NCI-H446 (cell line): Measurements from ENCODE around the gene CTAG1A.
"Not testable (repeated sequence)": the region's sequence is repeated elsewhere in the genome, so short reads cannot be mapped to it uniquely, and the experiment has no call there.

Source experiments
- DNase-seq, 2 experiments: peaks; one replicate each; lab custom pipeline; 2025; lab: John Stamatoyannopoulos, UW

CTAG1A gene

DNA sequence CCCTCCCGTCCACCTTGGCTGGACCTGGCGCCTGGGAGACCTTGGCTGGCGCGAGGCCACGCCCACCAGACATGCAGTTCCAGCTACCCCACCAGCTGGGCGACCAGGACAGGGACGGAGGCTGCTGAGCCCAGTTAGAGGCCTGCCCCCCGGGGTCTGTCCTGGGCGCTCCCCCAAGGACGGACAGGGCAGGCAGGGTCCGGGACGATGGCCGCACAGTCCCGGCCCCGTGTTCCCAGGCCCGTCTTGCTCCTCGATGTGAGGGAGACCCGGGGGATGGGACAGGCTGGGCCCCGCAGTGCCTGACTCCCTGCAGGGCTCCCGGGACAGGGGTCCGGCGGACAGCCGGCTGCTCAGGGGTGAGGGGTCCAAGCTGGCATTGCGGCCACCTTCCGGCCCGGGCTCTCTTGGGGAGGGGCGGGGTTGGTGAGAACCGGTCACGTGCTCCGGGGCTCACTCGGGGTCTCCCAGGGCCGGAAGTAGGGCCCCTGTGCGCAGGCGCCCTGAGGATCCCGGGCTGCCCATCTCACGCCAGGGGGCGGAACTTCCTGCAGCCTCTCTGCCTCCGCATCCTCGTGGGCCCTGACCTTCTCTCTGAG lies at the start of gene CTAG1A:
TSS of gene CTAG1A (plus strand) at position 549 of the 599 bp plus-strand sequence. CDS start 74 bp downstream, outside the sequence.
- not testable (repeated sequence) for DNase-seq

DNA sequence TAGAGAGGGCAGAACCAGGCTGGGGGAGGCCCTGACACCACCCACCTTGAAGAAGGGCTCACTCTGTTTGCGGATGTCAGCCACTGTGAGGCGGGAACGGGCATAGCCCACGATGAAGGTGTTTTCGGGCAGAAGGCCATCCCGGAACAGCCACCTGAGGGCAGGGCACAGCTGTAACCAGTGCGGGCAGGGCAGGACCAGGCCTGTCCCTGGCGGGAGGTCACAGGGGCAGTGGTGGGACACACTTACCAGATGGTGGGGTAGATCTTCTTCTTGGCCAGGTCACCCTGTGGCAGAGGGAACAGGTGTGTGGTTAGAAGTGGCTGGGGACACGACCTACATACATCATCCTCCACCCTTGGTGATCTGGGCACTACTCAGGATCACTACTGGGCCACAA lies 49.0 kb upstream of the CTAG1A start:
- no peak for DNase-seq

DNA sequence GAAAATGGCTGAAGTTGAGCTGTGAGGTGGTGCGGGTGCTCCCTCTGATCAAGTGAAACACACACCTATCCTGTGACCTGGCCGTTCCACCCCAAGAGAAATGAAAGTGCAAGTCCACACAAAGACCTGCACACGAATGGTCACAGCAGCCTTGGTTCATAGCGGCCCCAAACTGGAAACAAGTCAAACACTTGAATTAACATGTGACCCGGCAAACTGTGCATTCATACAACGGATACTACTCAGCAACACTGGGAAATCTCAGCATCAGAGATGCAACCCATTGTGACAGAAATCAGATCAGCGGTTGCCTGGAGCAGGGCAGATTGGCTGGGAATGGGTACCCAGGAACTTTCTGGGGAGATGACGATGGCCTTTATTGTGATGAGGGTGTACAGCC lies 45.9 kb upstream of the CTAG1A start:
- DNase-seq, result no peak

DNA sequence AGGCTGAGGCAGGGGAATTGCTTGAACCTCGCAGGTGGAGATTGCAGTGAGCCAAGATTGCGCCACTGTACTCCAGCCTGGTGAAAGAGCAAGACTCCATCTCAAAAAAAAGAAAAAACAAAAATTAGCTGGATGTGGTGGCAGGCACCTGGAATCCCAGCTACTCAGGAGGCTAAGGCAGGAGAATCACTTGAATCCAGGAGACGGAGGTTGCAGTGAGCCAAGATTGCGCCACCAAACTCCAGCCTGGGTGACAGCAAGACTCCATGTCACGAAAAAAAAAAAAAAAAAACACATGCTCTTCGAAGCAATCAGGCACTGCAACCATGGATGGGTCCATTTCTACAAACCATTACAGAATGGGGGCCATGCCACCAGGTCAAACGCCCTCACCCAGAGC lies 44.6 kb upstream of the CTAG1A start:
- not testable (repeated sequence) for DNase-seq

DNA sequence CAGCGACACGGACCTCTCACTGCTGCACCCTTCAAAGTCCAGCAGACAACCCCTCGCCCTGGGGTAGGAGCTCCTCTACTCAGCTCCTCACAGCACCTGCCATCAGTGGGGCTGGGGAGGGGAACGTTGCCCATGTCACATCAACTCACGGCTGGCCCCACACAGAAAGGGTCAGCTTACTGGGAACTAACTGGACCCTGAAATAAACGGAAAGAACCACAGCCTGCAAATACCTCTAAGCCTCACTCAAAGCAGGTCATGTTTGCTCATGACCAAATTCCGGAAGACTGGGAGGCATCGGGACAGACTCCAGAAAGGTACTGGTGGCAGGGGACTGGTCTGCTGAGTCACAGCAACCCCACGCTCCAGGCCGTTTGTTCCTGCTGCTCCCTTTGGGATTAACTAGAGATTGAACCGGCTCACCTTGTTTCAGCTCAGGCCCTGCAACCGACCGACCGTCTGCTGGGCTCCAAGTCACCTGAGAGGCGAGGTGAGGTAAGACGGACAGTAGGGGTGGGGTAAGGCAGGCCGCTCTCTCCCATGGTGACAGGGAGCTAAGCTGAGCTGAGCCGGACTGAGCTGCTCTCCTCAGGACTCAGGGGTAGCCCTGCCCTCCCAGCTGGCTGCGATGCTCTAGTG lies 43.9 kb upstream of the CTAG1A start:
- no peak for DNase-seq

DNA sequence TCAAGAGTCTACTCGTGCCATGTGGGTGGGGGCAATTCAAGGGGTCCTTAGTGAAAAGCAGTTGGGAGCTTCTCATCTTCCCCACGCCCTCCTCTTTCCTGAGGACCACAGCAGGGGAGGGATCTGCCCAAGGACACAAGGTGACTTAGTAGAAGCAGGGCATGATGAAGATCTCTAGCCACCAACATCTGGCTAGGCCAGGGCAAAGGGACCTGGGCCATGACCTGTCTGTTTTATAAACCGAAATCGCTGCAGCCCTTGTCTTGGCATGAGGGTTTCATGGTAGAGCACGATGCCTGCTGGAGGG lies 43.4 kb upstream of the CTAG1A start:
- DNase-seq, result no peak

DNA sequence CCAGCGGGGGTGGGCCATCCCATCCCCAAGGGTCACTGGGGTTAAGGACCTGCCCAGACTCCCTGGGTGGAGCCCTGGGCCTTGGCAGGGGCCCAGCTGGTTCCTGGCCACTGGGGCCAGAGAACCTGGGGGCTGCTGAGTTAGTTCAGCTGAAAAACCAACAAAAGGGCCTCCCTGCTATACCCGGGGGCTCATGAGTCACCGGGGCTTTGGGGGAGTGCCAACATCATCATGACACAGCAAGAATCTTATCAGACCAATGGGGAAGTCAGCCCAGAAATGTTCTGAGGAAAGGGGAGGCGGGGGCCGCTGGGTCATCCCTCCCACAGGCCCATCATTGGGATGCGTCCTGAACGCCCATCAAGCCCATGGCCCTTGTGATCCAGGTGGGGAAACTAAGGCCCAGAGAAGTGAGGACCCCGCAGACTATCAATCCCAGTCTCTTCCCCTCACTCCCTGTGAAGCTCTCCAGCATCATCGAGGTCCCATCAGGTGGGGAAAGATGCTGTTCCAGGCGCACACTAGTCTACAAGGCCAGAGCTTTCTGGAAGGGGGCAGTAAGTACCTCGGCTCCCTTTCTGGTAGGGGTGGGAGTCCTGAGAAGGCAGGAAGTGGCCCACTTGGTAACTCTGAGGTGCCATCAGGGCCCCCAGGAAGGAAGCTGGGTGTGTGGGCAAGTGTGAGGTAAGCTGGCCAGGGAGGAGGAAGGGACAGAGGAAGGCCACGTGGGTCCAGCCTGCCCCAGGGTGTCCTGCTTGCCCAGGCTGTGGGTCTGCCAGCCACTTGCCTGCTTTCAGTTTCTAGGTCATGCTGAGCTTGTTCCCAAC lies 42.8 kb upstream of the CTAG1A start:
- peak in 1 of 2 experiments; percentile 34 for DNase-seq

DNA sequence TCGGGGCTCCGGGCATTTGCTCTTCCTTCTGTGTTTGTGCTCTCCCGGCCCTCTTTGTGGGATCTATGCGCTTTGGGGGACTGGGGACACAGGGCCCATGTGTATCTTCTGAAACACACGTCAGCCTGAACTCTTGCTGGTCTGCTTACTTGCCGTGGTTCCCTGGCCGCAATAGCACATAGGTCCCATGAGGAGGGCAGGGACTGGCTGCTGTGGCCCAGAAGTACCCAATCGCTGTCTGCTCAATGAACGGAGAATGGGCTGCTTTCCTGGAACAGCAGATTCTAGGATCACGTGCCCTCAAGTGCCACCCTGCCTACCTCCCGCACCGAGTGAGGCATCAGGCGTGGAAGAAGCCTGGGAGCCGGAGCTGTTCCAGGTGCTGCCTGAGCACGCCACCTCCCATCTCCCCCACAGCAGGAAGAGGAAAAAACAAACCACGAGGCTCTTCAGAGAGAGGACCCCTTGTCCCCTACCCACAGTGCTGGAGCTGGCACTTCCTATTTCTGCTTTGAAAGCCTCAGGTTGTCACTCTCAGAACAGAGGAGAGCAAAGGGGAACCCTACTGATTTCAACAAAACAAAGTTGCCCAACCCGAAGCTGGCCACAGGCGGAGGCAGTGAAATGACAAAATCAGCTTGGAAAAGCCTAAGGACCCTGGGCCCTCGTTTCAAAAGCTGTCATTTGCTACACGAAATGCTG lies 42.1 kb upstream of the CTAG1A start:
- no peak for DNase-seq

DNA sequence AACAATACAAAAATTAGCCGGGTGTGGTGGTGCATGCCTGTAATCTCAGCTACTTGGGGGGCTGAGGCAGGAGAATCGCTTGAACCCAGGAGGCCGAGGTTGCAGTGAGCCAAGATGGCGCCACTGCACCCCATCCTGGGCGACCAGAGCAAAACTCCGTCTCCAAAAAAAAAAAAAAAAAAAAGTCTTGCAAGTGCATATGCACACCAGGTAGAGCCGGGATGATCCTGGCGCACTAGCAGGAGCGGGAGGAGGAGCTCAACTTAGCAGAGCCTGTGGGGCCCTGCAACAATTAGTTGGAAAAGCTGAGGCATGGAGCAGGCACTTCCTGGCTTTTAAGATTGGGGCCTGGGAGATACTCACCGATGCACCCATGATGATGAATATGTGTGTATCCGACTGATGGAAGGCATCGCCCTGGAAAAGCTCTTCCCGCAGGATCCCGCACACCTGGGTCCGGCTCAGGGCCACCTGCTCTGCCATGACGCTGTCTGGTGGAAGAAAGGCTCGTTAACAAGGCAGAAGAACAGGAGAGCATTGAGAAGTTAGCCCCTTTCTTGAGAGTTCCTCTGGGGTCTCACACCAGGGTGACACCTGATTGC lies 39.2 kb upstream of the CTAG1A start:
- no peak for DNase-seq

DNA sequence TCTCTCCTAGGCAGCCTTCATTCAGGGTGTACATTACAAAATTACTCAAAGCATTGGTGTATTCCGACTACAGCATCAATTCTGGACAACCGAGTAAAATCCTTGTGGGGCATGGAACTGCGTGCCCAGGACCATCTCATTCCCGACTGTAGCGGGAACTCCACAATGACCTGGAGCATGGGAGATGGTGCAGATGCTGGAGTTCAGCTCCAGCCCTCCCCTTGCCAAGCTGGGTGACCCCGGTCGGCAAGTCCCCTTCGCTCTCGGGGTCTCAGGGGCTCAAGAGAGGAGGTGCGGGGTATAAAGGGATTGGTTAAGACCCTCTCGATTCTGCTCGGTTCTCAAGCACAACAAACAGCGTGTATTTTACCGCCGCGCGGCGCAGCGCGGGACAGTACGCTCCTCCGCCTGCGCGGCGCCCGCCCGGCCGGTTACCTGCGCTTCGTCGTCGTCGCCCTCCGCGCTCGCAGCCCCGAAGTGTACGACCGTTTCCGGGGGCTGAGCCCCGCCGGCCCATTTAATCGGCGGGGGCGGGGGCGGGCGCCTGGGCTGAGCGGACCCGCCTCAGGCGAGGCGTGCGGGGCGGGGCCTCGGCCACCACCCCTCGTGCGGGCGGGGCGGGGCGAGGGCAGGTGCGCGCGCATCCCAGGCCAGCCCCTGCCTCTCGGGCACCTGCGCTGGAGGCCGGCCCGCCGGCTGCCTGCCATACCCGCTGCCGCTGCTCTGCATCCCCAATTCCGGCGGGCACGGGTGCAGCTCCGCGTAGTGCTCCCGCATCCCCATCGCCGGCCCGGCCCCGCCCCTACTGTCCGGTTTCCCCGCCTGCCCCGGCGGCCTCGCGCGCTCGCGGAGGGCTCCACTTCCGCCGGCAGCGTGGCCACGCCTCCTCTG lies 38.3 kb upstream of the CTAG1A start, which contains the start of gene G6PD:
TSS of gene G6PD (minus strand) at position 493 of the 891 bp plus-strand sequence. CDS start 691 bp downstream, outside the sequence.
- peak; percentile 47 to 73 for DNase-seq

DNA sequence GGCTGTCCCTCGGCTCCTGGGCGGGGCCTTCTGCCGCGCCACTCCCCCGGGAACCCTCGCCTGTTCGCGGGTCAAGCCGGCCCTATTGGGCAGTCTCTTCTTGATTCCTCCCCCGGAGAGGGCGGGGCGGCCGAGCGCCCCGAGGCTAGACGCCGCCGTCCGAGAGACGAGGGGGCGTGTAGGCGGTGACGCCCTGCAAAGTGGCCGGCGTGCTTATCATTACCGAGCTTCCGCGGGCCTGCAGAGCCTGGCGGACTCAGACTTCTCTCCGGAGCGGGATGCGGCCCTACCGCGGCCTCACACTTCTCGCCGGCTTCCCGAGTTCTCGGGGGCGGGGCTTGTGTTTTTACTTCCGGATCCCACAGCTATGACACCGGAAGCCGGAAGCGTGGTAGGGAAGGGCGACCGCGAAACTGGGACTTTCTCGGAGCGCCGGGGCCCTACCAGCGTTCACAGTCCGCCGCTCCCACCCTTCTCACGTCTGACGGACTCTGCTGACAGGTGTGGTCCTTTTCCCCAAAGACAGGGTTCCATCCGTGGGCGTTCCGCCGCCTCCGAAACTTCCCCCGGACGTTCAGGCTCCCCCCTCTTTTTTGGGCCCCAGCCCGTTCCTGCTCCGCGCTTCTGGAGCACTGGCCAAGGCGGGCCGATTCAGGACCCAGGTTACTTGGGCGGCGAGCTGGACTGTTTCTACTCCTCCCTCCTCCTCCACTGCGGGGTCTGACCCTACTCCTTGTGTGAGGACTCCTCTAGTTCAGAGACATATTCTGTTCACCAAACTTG lies 37.5 kb upstream of the CTAG1A start, which contains the start of gene IKBKG:
TSS of gene IKBKG (plus strand) at position 376 of the 783 bp plus-strand sequence. CDS start 4,383 bp downstream, outside the sequence.
- peak; percentile 80 to 91 for DNase-seq

DNA sequence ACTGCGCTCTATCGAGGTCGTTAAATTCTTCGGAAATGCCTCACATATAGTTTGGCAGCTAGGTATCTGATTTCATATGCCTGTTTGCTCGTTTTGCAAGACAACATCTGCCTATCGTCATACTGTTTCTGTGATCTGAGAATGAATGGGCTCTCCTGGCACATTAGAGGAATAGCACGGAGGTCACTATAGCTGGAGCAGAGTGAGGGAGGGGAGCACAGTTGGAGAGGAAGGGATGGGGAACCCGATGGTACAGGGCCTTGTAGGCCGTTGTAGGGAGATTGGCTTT lies 37.0 kb upstream of the CTAG1A start:
- no peak for DNase-seq

DNA sequence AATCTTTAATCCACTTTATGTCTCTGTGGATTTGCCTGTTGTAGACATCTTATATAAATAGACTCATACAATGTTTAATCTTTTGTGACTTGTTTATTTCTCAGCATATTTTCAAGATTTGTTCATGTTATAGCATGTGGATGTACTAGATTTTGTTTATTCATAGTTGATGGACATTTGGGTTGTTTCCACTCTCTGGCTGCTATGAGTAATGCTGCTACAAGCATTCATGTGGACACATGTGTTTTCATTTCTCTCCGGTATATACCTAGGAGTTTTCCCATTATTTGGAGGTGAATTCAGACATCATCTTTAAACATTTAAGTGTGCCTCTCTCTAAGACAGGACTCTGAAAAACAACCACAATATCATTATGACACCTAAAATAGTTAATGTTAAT lies 35.2 kb upstream of the CTAG1A start:
- no peak for DNase-seq

DNA sequence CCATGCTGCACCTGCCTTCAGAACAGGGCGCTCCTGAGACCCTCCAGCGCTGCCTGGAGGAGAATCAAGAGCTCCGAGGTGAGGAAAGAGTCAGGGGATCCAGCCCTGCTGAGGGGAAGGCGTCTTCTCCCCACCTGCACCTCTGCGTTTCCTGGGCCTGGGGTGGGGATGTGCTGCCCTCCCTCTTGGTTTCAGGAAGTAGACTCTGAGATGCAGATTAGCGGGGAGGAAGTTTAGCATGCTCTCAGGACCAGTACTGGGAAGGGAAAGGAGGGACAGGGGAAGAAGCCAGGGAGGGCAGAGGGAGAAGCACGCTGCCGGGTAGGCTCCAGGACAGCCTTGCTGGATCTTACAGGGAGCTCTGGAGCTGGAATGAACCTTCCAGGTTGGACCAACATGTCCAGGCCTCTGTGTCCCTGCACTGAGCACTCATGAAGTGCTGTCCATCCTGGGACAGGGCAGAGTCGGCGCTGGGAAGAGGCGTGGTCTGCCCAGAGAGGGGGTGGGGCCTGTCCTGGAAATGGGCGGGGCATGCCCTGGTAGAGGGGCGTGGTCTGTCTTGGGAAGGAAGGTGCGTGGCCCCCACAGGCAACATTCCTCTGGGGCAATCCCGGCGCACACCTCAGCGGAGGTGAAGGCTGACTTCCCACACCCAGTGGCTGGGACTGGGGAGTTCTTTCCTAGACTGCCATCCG lies 32.7 kb upstream of the CTAG1A start:
- DNase-seq, result not testable (repeated sequence)

DNA sequence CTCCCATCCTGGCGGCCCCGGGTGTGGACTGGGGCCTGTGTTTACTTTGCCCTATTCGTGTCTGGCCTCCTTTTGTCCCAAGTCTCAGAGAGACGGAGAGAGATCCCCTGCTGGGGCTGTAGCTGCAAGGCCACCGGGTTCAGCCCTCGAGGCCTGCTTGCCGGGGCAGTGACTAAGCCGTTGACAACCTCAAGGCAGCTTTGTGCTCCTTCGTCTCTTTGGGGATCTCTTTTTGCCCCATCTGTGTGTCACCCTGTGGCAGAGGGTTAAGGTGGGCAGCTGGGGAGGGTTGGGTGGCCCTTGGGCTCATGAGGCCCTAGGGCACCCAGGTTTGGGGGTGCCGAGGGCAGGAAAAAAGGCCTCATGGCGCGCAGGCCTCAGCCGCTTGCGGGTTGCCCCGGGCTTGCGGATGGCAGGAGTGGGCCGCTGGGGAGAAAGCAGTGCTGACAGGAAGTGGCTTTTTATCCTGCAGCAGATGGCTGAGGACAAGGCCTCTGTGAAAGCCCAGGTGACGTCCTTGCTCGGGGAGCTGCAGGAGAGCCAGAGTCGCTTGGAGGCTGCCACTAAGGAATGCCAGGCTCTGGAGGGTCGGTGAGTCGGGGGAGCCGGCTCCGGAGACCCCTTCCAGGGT lies 26.8 kb upstream of the CTAG1A start:
- not testable (repeated sequence) for DNase-seq

DNA sequence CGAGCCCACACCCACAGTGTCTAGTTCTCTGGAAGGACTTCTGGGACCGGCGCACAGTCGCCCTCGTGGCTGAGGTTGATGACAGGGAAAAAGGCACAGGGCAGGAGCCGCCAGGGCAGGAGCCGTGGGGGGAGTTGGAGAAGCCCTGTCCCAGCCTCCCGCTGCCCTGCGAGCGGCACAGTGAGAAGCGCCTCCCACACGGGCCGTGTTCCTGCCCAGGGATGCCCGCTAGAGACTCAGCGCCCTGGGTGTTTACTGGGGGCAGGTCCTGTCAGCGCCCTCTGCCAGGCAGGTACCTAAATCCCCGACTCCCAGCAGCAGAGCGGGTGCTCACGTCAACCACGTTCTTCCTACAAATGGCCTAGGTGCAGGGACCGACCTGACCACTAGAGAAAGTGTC lies 26.0 kb upstream of the CTAG1A start:
- not testable (repeated sequence) for DNase-seq

DNA sequence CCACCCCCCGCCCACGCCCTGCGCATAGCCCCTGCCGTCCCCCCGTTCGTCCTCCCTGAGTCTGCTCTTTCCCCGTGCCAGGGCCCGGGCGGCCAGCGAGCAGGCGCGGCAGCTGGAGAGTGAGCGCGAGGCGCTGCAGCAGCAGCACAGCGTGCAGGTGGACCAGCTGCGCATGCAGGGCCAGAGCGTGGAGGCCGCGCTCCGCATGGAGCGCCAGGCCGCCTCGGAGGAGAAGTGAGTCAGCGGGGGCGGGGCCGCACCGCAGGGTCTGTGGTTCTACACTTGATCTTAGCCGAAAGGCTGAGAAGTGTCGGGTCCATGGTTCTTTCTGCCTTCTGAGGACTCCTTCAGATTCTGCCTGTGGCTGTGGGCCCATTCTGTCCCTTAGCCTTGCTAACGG lies 24.6 kb upstream of the CTAG1A start:
- not testable (repeated sequence) for DNase-seq

DNA sequence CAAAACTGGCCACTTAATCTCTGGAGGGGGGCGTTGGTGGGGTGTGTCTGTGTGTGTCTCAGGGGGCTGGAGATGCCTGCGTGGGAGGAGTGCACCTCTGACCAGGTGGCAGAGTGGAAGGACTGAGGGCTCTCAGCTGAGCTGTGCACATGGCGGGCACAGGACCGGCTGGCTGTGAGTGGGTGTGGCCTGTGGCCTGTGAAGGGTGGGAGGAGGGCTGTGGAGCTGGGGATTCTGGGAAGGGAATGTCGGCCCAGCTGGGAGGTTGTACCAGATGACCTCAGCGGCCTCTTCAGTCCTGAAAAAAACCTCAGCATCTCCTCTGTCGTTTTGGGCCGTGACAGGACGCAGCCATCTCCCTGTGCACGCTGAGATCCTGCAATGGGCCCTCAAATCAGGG lies 22.6 kb upstream of the CTAG1A start:
- DNase-seq, result not testable (repeated sequence)

DNA sequence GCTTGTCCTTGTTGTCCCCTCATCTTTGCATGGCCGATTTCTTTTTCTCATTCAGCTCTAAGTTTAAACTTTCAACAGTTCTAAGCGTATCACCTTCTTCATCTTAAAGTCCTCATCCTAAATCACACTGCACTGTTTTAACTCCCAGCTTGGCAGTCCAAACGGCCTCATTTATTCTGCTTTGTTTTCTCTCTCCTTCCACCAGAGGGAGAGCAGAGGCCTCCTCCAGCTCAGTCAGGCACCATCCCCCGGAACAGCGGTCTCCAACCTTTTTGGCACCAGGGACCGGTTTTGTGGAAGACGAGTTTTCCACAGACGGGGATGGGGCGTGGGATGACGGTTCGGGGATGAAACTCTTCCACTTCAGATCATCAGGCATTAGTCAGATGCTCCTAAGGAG lies 14.6 kb upstream of the CTAG1A start:
- not testable (repeated sequence) for DNase-seq
